ENCODE measurements around the gene CKB. TPM values are rescaled to one million over a fixed set of nuclear protein-coding genes. Genes with fewer than 3 reads are reported as not detected.

The CKB gene
- total and polyA plus RNA-seq, 9 of the 15 experiments (the other 6 are each of a cell fraction or from before 2014, with no cell fraction given), result 23.9 to 692 (median 132) TPM

DNA sequence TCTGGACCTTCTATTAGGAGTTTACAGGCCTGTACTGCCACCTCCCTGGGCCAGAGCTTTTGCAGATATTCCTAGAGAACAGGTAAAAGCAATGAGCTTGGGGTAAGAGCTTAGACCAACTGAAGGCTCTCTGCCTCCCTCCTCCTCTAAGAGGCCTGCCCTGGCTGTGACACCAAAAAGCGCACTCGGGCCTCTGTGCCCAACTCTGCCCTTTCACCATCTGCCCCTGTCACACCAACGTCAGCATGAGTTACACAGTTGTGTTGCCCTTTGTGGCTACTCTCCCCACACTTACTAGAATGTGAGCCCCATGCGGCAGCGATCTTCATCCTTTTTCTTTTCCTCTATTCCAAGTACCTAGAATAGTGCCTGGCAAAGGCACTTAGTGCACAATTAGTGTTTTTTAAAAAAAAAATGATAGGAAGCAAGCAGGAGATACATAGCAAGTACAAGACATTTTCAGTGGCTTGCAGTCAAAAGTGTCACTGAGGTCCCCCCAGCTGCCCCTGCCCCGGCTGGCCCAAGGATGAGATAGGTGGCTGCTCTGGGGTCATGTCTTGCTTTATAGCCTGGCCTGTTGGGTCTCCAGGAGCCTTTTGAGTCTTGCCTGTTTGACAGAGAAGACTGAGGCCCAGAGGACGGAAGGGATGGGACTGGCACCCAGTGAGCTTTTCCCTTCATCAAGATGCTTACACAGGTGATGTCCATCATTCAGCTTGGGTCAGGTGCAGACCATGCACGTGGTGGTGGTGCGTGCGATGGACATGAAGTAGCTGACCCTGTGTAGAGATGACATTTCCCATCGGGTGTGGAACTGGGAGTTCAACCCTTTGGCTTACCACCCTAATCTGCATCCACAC, 12.5 kb downstream of the CKB start:
- H3K9me1 ChIP-seq (ENCODE audit: control insufficient read depth, insufficient read depth, low read length), result no peaks in the 10 kb centered on the region
- WGBS (ENCODE audit: insufficient coverage, low coverage, missing lambda C conversion rate), result 86% methylated on average over 8 of the region's 11 CpGs
- DNase-seq (ENCODE audit: extremely low read depth in 1 of 4, low spot score in 3 of 4), result no peak
- H3K36me3 ChIP-seq (ENCODE audit: control insufficient read depth, insufficient read depth, low read length), result peaks cover 28% of the 10 kb centered on the region; the same call in 2 of the 3 replicates
- H3K79me2 ChIP-seq (ENCODE audit: control insufficient read depth, insufficient read depth, low read length), result no peaks in the 10 kb centered on the region
- peaks cover 0 to 14% of the 10 kb centered on the region in 2 experiments; a peak in 2 of 5 replicates for H3K4me1 ChIP-seq (replicated peaks in 1 of 2; ENCODE audit: control insufficient read depth in 2 of 2, insufficient read depth in 2 of 2, low read length in 2 of 2)
- ChIA-PET CTCF (ENCODE audit: low intra/inter-chr PET ratio) (no interaction called here), POLR2A (interaction anchor here (0.6 to 2.8 kb wide), 4 partner anchors 9 to 91 kb away, joined by 3 to 12 read pairs (median 4); partner anchors contain the start of gene CKB)
- FAIRE-seq, result no peak
- H4K20me1 ChIP-seq (replicated peaks; ENCODE audit: control insufficient read depth, insufficient read depth, low read length), result no peaks in the 10 kb centered on the region
- in situ Hi-C loops (cut with MboI), result no loop called here
- no peak for ATAC-seq
- H3K9ac ChIP-seq (ENCODE audit: insufficient read depth in 1 of 2, low read depth in 2 of 2, low read length in 2 of 2), result no peak overlapping the region
- no peak overlapping the region for H3K4me2 ChIP-seq (ENCODE audit: insufficient read depth, low read length)
- H3K27me3 ChIP-seq (ENCODE audit: control insufficient read depth in 2 of 2, insufficient read depth in 2 of 2, low read length in 2 of 2), result no peaks in the 10 kb centered on the region
- H3K9me3 ChIP-seq (replicated peaks; ENCODE audit: control insufficient read depth, insufficient read depth, low read depth, low read length), result no peaks in the 10 kb centered on the region
- H3K27ac ChIP-seq (ENCODE audit: extremely low read depth, low read depth, low read length), result no peak overlapping the region
- TF ChIP-seq ZNF717 (CRISPR knock-in tag; IDR thresholded peaks at IDR 0.05) (no peak), CREBBP (IDR thresholded peaks at IDR 0.05; ENCODE audit: low read depth, low read length) (no peak), E2F3 (CRISPR knock-in tag; IDR thresholded peaks at IDR 0.05) (no peak), SREBF1 (IDR thresholded peaks at IDR 0.05; ENCODE audit: borderline replicate concordance, low read depth, low read length) (no peak), ZNF785 (CRISPR knock-in tag; IDR thresholded peaks at IDR 0.05) (no peak), TCF7 (IDR thresholded peaks at IDR 0.05; ENCODE audit: borderline replicate concordance) (no peak), ZNF253 (CRISPR knock-in tag; conservative IDR thresholded peaks at IDR 0.05) (no peak), ASH1L (IDR thresholded peaks at IDR 0.05; ENCODE audit: borderline replicate concordance, low read depth, partially characterized antibody) (no peak)
- TF ChIP-seq, protein P1, sequence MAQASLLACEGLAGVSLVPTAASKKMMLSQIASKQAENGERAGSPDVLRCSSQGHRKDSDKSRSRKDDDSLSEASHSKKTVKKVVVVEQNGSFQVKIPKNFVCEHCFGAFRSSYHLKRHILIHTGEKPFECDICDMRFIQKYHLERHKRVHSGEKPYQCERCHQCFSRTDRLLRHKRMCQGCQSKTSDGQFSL (CRISPR knock-in tag; IDR thresholded peaks at IDR 0.05), result no peak
- TF ChIP-seq, protein P1 (tag; IDR thresholded peaks at IDR 0.05), result no peak
- BruUV-seq (replicated peaks), result no TSS peak
- H3K4me3 ChIP-seq, result no peak overlapping the region
- intact Hi-C loops (cut with micrococcal nuclease), result no loop called here
- H2AFZ ChIP-seq (ENCODE audit: low read depth, low read length), result no peak overlapping the region
